Erythroblast (primary cell): ENCODE measurements around the gene LRMDA.

Source experiments
- DNase-seq, 2 experiments: peaks; one replicate each; lab custom pipeline; 2025; lab: John Stamatoyannopoulos, UW
- GATA1 ChIP-seq: IDR thresholded peaks from 2 replicates; pipeline ENCODE4 v1.6.1; 2011; ENCODE audit warnings: low read depth, mild to moderate bottlenecking, control low read depth, low read length, moderate library complexity
- POLR2A ChIP-seq: IDR thresholded peaks from 2 replicates; pipeline ENCODE4 v1.6.1; 2011; ENCODE audit warnings: mild to moderate bottlenecking, low read length

Gene LRMDA

DNA sequence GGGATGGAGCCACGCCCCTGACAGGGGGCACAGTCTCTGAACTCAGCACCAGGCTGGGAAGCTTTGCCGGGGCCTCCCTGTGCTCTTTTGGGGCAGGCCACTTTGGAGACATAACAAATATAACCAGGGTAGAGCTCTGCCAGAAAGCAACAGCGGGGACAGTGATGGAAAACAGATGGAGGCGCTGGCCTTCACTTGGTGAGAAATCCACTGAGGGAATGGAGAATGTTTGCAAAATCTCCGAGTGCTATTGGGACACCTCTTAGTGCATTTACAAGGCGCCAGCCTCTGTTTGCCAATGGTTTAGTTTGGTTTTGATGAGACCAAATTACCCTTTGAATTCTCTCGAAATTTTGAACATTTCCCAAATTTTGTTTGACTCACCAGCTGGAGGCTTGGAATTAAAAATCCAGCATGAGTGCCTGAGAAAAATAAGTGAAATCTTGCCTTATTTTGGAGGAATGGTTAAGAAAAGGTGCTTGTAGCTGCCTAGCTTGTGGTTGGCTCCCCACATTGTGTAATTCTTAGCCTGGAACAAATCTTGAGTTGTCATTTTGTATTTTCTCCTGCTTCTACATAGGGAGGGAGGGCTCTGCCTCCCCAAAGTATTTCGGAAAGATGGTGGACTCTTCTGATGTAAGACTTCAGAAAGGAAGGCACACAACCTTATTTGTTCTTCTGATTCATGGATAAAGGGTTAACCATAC lies 980.5 kb downstream of the LRMDA start:
- DNase-seq = no peak
- TF ChIP-seq GATA1 = no peak
- TF ChIP-seq POLR2A = no peak

DNA sequence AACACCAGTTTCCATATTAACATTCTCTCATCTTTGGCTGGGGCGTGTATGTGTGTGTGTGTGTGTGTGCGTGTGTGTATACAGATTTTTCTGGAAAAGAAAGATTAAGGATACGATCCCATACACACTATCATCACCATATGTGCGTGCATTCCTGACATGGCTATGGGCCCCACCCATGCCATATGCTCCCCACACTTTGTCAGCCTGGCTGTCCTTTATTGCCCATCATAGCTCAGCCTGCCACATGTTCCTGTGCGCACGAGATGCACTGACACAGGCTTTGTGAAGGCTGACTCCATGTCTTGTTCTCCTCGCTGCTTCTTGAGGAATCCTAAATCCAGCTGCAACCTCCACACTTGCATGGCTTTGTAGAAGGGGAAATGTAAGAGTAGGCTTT lies 984.1 kb downstream of the LRMDA start:
- TF ChIP-seq GATA1 (no peak), POLR2A (no peak)
- DNase-seq = no peak

DNA sequence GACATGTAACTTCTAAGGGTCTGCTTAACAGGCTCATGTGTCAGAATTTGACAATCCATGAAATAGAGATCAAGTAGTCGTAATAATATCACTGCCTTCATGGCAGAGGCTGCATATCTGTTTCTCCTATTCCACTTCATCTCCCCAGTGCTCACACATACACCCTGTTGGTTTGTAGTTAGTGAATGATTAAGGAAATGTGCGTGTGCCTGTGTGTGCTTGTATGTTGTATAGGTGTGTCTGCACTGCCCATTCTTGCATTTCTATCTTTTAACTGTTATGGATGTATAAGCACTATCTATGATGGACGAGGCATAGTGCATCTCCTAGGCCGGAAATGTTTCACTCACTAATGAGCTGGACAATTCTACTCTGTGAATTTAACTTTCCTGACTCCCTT lies 985.2 kb downstream of the LRMDA start:
- TF ChIP-seq POLR2A (no peak), GATA1 (no peak)
- no peak for DNase-seq

DNA sequence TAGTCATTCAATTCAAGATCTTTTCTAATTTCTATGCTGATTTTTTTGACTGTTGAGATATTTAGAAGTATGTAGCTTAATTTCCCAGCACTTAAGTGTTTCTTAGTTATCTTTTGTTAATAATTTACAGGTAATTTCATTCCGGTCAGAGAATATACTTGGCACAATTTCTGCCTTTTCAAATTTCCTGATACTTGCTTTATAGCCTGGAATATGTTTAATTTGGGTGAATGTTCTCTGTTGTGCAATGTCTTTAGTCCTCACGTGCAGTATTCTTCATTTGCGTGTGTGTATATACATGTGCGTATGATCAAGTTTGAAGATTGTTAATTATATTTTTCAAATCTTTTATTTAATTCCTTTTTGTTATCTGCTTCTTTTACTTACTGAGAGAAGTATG lies 989.3 kb downstream of the LRMDA start:
- TF ChIP-seq POLR2A (no peak), GATA1 (no peak)
- DNase-seq = no peak

DNA sequence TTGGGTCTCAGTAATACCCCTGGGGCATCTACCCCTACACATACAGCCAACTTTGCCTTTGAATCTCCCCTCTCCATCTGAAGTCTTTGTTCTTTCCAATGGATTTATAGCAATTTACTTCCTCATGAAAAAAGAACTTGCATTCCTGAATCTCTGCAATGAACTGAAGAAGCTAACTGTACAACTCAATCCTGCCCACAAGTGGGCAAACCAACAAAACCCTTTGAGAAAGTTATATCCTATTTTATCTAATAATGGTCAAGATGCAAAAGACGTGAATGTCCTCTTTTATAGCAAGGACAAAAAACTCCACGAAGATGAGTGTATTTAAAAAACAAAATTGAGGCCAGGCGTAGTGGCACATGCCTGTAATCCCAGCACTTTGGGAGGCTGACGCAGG lies 991.3 kb downstream of the LRMDA start:
- no peak for TF ChIP-seq POLR2A
- no peak for DNase-seq

DNA sequence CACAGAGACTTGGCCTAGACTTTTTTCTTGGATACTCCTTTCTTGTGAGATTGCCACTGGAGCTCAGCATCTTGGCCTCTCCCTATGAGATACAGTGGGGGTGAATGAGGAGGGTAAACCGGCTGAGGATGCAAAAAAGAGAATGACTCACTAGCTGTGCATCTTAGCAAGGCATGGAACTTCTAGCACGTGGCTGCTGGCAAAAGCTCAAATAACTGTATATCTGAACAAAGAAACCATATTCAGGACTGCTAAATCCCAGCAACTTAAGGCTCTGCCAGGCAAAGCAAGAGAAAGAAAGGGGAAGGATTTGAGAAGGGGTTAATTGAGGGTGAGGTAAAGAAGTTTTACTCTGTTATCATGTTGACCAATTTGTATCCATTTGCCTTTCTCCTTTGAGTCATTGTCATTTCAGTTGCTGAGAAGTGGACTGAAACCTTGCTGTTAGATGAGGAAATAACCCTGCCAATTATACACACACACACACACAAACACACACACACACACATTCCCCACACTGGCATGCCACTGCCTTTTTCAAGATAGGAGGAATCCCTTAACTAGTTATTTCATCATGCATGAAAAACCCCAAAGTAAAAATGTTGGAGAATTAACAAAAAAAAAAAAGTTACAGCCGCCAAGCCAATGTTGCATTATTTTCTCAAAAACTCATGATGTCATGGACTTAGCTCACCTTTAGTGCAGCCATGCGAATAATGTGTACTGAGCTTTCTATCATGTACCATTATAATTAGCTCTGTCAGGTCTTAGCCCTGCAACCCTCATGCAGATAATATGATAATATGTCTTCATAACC lies 997.3 kb downstream of the LRMDA start:
- no peak for DNase-seq
- no peak for TF ChIP-seq GATA1
- no peak for TF ChIP-seq POLR2A

DNA sequence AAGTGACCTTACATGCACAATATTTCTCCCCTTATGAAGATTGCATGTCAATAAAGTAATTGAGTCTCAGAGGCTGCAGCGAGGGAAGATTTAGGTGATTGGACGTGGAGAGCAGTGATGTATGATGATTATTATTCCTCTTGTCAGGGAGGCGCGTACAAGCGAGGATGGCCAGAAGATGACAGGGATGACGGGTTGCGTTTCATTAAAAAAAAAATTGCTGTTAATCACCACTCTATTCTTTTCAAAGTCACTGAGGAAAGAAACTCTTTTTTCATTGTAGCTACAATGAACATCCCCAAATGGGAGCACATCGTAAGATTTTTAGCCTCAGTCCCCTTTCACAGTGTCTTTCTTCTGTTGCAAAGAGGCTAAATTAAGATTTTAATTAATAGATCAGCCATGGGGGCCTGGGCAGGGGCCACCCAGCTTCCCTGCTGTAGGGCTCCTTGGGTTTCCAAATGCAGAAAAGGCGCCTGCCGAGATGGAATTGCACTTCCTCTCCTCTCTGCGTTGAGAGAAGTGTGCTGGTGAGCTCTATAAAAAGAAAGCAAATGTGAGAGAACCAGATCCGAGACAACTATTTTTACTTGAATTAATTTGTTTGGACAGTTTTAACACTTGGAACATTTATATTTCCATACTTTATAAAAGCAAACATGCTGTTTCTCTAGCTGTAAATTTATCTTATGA lies 998.1 kb downstream of the LRMDA start:
- TF ChIP-seq POLR2A (no peak), GATA1 (no peak)
- no peak for DNase-seq

DNA sequence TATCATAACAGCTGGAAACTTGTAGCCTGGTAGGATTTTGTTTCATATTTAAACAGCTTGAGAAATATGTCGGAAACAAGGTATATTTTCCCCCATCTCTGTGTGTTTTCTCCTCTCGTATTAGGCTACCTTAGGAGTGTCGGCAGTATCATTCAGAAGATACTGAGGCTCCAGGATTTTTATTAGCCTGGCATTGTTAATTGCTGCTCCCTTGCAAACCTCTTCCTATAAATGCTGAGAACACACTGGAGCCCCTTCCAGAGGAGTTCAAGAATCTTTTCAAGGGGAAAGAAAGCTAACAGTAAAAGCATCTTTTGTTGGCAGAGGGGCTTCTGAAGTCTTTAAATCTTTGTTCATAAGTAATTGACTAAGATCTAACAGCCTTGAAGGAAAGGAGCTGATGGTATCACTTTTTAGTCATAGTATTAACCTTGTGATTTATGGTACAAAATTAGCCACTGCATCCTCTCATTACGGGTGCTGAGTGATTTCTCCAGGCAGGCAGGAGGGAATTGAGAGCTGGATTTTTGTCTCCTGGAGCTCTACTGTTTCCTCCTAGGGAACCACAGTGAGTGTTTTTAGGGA lies 998.7 kb downstream of the LRMDA start:
- no peak for TF ChIP-seq GATA1
- no peak for TF ChIP-seq POLR2A
- no peak for DNase-seq

DNA sequence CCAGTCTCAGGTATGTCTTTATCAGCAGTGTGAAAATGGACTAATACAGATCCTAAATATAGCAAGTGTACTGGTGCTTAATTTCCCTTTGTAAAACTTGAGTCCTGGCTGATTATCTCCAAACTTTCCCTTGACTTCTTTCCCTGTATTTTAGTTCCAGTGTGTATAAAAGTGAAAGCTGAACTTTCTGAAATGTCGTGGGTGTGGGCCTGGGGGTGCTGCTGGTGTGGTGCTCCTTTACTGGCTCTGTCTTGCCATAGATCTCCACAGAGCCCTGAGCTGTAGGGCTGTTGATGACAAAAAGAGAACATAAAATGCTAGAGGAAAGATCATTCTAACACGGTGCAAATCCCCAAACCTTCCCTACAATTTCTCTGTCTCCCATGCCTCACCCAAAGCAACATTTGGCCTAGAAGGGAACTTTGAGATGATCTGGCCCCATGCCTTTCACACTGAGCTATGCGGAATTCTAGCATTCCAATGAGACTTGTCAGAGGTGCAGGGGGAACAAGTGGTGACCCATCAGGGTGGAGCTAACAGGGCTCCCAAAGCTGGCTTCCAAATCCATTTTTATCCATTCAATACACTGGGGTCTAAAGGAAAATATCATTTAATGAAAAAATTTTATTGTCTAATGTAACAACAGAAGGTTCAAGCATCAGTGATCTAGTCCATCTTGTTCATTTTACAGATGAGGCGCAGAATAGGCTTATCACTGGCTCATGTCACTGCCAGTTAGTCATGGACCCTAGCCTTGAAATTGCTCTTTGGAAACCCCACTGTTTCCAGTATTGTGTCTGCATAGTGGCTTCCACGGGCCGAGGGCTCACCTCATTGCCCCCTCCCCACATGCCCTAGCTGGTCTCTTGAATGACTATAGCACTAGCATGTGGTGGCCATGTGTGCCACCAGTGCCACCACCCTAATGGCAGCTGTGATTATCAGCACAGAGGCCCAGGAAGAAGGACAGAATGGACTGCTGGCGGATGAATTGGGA lies 1000.9 kb downstream of the LRMDA start:
- no peak for DNase-seq
- no peak for TF ChIP-seq GATA1
- no peak for TF ChIP-seq POLR2A

DNA sequence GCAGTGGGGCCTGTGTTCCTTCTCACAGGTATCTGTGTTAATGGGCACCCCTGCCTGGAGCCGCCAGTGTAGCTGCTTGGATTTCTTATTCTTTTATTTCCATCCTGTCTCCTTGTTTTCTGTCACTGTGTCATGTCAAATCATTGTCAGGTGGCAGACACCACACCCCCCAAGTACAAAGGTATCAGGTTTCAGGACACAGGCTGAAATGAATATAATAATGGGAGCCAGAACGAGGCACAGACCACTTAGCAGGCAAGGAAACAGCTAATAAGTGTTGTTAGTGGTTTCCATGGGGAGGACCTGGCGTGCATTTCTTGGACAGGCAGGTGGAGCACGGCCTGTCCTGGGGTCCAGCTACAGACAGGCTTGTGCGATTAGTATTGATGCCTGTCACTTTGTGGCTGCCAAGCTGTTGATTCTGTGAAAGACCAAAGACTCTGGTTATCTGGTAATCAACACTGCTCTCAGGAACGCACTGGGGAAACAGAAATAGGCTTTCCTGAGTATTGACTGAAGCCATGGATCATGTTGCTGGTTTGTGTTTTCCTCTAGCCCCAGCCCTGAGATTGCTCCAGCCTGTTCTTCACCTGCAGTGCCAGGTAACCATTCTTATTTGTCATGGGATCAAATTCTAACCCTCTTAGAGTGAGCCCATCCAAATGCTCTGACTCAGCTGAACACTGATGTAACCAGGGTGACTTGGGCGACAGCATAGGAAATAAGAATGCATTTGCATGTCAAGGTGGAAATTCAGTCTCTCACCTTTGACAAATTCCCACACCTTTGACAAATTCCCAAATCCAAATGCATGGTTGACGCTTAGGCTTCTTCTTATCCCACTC lies 1002.0 kb downstream of the LRMDA start:
- no peak for TF ChIP-seq GATA1
- no peak for TF ChIP-seq POLR2A
- DNase-seq = no peak

DNA sequence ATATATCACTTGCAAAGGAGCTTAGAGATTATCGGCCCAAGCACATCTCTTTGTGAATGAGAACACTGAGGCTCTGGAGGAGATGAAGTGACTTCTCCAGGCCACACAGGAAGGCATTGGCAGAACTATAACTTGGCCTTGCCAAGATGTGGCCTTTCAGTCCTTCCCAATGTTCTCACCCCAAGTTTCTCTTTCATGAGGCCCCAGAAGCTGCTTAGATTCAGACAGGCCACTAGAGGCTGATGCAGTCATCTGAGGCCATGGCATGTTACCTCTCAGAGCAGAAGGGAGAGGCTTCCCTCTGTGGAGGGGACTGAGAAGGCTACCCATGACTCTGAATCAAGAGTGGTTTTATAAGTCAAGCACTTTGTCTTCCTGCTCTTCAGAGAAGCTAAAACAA lies 1003.7 kb downstream of the LRMDA start:
- TF ChIP-seq POLR2A (no peak), GATA1 (no peak)
- no peak for DNase-seq

DNA sequence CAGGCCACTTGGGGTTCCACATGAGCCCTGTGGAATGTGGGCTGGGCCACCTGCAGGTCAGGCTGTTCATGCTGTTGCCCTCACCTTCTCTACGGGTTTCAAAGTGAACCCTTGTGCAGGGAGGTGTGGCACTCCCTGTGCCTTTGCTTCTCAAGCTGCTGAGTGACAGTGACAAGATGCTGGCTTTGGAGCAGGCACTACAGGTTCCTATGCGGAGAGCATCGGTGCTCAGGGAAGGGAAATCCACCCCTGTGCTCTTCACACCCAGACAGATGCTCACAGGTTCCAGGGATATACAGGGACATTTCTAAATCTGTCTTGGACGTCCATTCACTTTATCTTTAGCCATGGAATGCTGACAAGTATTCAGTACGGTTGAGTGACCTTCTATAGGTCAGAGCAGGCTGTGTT lies 1005.0 kb downstream of the LRMDA start:
- TF ChIP-seq POLR2A (no peak), GATA1 (no peak)
- DNase-seq = no peak

DNA sequence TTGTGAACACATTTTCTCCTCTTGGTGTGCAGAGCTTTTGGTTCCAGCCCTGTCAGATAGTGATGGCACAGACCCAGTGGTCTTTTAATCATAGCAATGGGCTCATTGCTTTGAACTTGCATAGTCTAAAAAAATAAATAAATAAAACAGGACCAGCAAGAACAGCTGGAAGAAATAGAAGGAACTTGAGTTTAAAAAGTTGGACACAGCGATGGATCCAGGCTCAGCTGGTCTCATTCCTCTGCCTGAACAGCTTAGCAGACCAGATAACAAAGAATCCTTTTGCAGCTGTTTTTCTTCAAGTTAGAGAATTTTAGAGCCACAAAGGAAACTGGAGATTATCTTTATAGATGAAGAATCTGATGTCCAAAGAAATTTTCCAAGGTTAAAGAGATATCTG lies 1005.6 kb downstream of the LRMDA start:
- no peak for TF ChIP-seq GATA1
- TF ChIP-seq POLR2A = no peak
- DNase-seq = no peak
